Lung microvascular endothelial cell (primary cell): ENCODE data around the gene BBOX1. TPM values are rescaled to one million over a fixed set of nuclear protein-coding genes. Genes with fewer than 3 reads are reported as not detected.
A peak's percentile ranks its signal among the peaks of the same experiment; 100 is the strongest.
"Not testable (repeated sequence)": the region's sequence is repeated elsewhere in the genome, so short reads cannot be mapped to it uniquely, and the experiment has no call there.

ENCODE experiments used
- DNase-seq, 2 donors: peaks; one replicate each; pipeline versions ENCODE4 v3.0.0 to v3.0.0-alpha.2; 2010; ENCODE audit warnings: low read depth in 2 of 2
- total RNA-seq: library from RNA; depleted of rRNA; stranded (reverse); fragments of >200 nt; gene quantifications from 2 replicates; pipeline ENCODE4 v1.2.1, GENCODE V29; 2014

Gene BBOX1
- total RNA-seq = not detected in 2 replicates

DNA sequence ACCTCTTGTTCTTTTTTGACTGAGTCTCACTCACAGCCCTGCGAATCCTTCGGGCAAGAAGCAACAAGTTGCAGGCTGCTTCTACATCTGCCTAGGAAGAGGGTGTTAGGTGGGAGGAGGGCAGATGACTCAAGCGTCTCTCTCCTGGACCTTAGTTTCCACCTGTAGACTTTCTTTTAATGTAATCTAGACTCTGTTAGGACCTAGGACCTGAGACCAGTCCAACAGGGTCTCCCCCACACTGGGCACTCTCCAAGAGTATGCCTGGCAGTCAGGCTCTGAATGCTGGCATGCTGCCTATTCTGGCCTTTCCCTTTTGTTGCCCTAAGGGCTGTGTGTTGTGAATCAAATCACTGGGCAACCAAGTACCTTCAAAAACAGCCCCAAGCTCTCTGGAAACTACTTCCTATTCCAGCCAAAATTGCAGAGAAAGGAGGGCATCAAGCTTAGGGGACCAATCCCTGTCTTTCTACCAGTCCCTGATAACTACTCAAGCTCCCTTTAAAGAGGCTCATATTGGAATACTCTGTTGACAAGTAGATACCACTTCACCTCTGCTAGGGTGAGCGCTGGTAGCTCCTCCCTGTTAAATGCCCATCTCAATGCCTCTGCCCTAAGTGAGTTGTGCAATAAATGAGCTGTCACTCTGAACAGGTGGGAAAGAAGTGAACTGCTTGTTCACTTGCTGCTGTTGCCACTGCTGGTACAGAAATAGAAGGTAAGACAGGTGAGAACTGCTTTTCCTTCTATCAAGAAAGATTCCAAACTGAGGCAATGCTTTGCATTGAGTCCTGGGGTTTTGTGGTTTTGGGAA, at the start of gene BBOX1:
BBOX1 (plus strand) TSS at position 514 of the 814 bp plus-strand sequence. CDS start 14,616 bp downstream, outside the sequence.
- no peak for DNase-seq

GRCh38 chr11:26992031-26992541, 48.5 kb upstream of the BBOX1 start:
- no peak for DNase-seq

- no peak for DNase-seq
Measured at GRCh38 chr11:26993965-26994457, 46.6 kb upstream of the BBOX1 start, which contains the start of gene FIBIN. FIBIN (plus strand) TSS chr11:26994112; CDS start chr11:26994527, 415 bp downstream.

DNA sequence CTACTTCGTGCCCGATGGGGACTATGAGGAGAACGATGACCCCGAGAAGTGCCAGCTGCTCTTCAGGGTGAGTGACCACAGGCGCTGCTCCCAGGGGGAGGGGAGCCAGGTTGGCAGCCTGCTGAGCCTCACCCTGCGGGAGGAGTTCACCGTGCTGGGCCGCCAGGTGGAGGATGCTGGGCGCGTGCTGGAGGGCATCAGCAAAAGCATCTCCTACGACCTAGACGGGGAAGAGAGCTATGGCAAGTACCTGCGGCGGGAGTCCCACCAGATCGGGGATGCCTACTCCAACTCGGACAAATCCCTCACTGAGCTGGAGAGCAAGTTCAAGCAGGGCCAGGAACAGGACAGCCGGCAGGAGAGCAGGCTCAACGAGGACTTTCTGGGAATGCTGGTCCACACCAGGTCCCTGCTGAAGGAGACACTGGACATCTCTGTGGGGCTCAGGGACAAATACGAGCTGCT, 46.0 kb upstream of the BBOX1 start:
- no peak for DNase-seq

GRCh38 chr11:26995701-26996460, 44.7 kb upstream of the BBOX1 start:
- no peak for DNase-seq

GRCh38 chr11:26997378-26997777, 43.2 kb upstream of the BBOX1 start:
- no peak for DNase-seq

DNA sequence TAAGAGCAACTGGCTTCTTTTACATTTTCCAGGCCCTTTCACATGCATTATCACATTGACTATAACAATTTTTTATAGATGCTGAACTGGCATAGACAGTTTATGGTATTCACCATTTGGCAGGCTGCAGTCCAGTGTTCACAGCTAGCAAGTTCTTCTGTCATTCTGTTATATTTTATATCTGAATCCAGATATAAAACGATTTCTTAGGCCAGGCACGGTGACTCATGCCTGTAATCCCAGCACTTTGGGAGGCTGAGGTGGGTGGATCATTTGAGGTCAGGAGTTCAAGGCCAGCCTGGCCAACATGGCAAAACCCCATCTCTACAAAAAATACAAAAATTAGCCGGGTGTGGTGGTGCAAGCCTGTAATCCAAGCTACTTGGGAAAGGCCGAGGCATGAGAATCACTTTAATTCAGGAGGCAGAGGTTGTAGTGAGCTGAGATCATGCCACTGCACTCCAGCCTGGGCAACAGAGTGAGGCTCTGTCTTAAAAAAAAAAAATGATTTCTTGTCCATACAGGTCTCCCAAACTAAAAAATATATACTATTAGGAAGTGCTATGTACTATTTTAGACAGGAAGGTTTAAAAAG, 39.4 kb upstream of the BBOX1 start:
- DNase-seq = not testable (repeated sequence)

DNA sequence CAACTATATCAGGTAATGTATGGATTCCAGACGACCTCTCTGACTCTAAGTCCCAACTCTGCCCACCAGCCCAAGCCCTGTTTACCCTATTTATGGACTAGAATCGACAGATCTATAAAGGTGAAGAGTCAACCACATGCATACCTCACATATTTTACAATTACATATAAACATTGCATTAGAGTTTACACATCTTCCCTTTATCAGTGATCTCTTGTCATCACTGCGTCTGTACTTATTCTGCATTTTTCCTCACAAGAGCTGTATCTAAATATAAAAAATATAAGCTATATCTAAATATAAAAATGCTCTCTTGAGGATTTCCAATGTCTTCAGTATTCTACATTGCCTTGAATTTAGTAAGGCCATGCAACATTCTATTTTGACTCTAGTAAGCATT, 38.2 kb upstream of the BBOX1 start:
- no peak for DNase-seq

DNA sequence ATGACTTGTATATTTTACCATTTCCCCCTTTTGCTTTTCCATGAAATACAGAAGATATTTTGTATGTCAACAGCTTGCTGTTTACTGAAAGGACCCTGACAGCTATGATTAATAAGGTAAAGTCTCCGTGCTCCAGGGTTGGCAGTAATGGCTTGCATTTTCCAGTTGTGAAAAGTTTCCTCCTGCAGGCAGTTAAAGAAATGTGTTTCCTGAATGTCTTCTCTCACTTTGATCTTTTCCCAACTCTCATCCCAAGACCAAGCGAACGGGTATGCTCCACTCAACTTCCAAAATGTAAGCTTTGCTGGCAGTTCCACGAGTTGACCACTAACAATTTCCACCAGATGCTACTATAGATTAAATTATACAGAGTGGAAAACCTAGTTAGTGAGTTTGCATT, 37.8 kb upstream of the BBOX1 start:
- no peak for DNase-seq

DNA sequence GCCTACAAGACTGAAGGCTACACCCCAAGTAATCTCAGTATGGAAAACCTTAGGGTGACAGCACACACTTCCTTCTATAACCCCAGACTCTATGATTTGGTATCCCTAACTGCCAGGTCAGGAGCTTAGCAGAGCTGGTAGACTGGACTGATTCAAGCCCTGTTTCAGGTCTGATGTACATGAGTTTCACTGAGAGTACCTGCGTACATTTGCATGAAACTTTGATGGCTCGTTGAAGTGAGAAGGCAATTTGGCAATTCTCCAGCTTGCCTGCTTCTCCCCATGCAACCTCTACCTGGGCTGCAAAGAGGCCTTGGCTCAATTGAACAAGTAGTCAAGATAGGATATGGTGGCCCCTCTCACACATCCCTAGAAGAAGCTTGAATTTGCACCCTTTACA, 36.5 kb upstream of the BBOX1 start:
- no peak for DNase-seq

DNA sequence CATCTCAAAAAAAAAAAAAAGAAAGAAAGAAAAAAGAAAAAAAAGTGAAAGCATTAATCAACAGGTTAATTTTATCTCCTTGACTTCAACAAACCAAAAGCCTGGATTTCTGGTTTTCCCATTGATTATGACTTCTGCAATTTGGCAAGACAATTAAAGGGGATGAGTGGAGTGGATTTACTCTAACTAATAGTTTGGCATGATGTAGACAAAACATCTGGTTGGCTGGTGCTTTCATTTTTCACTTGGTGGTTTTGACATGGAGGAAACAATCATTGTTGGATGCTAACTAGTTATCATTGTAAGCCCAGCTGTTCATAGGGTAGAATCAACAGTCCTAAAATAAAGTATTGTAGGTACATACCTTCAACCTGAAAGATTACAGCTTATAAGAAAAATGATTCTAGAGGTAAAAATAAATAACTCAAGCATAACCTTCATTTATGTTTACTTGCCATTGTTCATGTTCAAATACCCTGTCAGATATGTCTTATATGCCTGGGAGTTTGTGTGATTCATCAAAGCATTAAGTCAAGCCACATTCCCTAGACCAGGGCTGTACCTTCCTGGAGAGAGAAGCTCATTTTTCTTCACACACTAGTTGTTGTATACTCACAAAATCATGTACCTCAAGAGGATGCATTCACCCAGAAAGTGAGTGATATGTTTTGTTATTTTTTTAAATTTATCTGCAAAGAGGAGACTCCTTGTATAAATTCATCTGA, 31.6 kb upstream of the BBOX1 start:
- DNase-seq = no peak

DNA sequence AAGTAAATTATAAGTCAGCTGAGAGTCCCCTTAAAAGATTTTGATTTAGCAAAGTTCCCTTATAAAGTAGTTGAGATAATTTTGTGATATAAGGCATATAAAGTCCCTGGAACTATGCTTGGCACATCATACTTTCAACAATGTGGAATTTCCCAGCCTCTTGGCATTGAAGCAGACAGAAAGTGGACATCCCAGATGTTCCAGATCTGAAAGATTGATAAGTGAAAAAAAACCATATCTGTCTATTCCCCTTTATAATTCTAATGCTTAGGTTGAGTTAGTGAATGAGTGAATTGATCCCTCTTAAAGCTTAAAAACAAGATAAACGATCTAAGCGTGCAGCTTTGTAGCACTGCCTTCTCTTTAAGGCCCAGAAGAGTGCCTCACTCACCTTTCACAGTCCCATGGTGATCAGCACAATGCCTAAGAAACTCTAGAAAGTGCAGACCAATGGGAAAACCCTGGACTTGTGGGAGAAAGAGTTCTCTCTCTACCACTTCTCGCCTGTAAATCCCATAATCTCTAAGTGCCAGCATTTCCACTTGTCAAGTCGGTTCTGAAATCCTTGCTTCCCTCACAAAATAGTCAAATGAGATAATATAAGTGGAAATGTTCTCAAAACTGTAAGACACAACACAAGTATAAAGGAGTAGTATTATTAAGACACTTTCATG, 28.9 kb upstream of the BBOX1 start:
- no peak for DNase-seq

- peak in 1 of 2 donors; percentile 7 for DNase-seq
Measured at GRCh38 chr11:27012234-27012921, 28.2 kb upstream of the BBOX1 start.

DNA sequence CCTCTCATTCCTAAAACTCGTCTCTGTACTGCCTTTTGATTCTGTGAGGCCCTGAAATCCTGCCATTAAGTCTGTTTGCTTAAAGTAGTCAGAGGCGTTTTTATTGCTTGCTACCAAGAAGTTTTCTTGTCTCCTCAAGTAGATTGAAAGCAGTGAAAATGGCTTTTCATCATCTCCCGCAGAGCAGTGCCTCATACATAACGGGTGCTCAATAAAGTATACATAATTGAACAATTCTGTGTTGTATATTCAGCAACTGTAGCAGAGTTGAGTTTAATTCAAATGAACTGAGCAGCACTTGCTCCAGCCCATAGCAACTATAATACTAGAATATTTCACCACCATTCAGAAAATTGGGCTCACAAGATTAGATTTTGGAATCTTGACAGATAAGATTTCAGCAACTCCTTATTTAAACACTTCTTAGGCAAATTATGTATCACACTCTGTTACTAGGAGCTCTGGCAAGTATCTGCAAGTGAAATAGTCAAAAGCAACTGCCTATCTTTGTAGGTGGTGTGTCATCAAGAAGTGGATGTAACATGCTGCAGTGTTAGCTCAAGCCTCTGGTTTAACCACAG, 26.7 kb upstream of the BBOX1 start:
- no peak for DNase-seq

DNA sequence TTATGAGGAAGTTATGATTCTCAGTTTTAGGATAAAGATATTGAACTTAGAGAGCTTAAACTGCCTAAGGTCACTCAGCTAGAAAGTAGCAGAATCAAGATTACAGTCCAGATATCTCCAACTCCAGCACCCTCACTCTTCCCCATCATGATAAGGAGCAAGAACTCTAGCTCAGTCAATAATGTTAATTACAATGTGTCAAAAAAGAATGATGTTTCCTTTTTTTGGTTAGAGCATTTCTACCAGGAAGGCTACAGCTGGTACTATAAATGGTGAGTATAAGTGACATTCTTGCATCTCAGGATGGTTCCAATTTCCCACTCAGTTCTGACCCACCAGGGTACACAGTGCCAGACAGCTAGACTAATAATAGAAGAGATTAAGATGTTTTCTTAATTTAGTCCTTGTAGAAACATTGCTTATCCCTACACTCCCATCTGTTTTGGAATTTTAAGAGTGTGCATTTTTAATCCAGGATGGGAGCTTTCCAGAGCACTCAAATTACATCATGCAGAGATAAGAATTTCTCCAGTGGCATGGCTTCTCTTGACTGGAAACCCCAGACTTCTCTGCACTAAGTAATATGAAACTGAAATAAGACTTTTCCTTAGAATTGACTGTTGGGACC, 21.6 kb upstream of the BBOX1 start:
- DNase-seq = no peak

DNA sequence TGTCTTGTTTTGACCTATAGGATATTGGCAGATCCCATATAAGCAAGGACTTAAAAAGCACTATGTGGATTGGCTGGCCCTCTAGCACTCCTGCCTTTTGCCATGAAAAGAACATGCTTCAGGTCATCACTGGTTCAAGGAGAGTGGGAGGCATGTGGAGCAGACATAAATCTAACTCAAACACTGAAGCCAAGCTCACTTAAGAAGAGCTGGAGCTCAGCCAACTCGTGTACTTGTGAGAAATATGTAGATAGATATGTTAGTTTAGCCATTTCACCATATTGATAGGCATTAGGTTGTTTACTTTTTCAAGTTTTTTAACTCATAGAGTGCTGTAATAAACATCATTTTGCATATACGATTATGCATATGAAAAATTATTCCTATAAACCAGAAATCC, 19.9 kb upstream of the BBOX1 start:
- DNase-seq = no peak

GRCh38 chr11:27022659-27023251, 17.9 kb upstream of the BBOX1 start:
- no peak for DNase-seq

DNA sequence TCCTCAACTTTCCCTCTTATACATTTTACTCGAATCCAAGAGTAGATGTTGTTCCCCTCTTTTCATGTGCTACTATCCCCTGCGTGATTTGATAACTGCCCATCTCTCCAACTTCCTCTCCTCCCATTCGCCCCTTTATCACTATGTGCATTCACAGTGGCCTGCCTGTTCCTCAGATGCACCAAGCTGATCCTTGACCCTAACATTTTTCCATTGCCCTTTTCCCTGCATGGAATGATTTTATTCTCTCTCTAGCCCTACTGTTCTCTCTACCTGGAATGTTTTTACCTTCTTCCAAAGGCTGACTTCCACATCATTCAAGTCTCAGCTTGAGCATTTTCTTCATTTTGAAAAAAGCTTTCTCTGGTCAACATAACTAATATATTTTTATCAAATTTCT, 15.8 kb upstream of the BBOX1 start:
- no peak for DNase-seq
